Measurements from ENCODE around the gene ZNF276.

GRCh38 chr16:89729293-89729692 lies 8.0 kb downstream of the ZNF276 start:
- TF ChIP-seq, protein P1, sequence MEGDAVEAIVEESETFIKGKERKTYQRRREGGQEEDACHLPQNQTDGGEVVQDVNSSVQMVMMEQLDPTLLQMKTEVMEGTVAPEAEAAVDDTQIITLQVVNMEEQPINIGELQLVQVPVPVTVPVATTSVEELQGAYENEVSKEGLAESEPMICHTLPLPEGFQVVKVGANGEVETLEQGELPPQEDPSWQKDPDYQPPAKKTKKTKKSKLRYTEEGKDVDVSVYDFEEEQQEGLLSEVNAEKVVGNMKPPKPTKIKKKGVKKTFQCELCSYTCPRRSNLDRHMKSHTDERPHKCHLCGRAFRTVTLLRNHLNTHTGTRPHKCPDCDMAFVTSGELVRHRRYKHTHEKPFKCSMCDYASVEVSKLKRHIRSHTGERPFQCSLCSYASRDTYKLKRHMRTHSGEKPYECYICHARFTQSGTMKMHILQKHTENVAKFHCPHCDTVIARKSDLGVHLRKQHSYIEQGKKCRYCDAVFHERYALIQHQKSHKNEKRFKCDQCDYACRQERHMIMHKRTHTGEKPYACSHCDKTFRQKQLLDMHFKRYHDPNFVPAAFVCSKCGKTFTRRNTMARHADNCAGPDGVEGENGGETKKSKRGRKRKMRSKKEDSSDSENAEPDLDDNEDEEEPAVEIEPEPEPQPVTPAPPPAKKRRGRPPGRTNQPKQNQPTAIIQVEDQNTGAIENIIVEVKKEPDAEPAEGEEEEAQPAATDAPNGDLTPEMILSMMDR (IDR thresholded peaks at IDR 0.05): no peak
- TF ChIP-seq POLR2A (IDR thresholded peaks at IDR 0.05): no peak
